GM18873 (cell line): ENCODE results near the gene ZNRF4.

ENCODE experiments used
- ATAC-seq: cut with Tn5 transposase; IDR thresholded peaks from one replicate; pipeline ENCODE4 v1.9.1; 2021; ENCODE audit warnings: mild to moderate bottlenecking, moderate library complexity, moderate number of reproducible peaks; ENCODE audit not compliant: unreplicated experiment, low FRiP score

Gene ZNRF4

DNA sequence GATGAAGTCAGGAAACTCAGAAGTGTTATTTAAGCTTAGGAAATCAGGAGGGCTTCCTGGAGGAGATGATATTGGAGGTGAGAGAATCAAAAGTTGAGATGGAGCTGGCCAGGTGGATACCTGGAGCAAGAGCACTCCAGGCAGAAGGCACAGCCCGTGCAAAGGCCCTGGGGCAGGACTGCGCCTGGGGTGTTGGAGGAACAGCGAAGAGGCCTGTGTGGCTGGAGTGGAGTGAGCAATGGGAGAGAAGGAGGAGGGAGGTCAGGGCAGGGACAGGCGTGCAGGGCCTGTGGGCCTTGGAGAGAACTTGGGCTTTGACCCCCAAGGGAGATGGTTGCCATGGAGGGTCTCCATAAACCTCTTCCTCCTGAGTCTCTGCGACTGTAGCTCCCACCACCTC lies 42.1 kb downstream of the ZNRF4 start:
- no peak for ATAC-seq

DNA sequence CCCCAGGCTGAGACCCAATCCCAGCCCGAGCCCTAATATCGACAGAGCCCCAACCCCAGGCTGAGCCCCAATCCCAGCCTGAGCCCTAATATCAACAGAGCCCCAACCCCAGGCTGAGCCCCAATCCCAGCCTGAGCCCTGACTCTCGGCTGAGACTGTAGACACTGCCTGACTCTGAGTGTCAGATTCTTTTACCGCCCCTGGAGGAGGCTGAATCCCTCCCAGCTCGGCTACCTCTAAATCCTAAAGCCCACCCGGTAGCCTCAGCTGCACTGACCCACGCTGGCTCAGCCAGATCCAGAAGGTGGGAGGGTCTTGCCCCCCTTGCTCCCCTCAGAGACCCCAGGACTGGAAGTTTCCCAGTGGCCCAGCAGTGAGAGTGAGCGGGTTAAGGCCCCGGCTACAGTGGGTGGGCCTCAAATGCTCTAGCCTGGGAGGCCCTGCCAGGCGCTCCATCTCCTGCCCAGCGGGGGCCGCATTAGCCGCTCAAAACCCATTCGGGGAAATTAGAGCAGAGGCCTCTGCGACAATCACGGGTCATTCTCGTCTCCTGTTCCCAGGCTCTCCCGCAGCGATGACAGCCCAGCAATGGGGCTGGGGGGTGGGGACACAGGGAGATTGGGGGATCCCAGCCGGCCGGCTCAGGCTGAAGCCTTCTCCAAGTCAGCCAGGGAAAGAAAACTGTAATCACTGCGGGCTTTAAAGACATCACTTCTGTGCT lies 43.8 kb downstream of the ZNRF4 start:
- no peak for ATAC-seq

GRCh38 chr19:5501907-5502306 lies 46.7 kb downstream of the ZNRF4 start:
- ATAC-seq = no peak

DNA sequence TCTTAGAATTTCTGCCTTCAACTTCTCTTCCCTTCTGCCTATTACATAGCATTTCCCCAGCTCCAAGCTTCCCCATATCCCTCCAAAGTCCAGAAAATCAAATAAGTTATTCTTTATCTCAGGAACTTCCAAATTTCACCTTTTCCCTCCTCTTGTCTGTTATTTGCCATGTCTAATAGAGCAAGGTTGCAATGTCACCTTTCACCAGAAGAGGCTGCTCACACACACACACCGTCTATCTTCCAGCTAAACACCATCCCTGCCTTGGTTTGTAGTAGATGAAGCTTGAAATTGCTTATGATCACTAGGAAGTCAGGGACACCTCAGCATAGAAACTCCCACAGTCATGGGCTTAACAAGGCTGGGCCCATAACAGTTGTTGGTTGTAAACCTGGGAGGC lies 48.4 kb downstream of the ZNRF4 start:
- ATAC-seq = no peak

DNA sequence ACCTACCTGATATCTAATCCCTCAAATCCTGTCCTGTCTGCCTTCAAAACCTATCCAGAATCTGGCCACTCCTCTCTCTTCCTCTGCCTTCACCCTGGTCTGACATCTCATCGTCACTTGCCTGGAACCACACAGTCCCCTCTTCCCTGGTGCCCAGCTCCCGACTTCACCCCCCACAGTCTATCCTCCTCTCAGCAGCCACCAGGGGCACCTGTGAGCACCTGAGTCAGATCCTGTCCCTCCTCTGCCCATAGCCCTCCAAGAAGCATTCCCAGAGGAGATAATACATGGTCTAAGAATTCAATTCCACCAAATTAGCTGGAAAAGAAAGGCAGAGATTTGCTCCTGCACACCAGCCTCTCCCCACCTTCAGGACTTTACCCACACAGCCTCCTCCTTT lies 48.9 kb downstream of the ZNRF4 start:
- ATAC-seq = no peak
